GM12878 (cell line): ENCODE measurements around the gene NUCB1. TPM values are rescaled to one million over a fixed set of nuclear protein-coding genes. Genes with fewer than 3 reads are reported as not detected.

Experiments
- ATAC-seq: fragments of 200-7000 bp; cut with Tn5 transposase; 3 replicates; pipeline ENCODE4 v1.9.1; 2020; ENCODE audit warnings: mild to moderate bottlenecking, moderate library complexity
- BruUV-seq: library from RNA; stranded (reverse); fragments of 400-500 nt; replicated peaks from 2 replicates; lab custom pipeline; 2021; lab: Mats Ljungman, UMichigan
- CTCF ChIA-PET: fragments of 300-600 bp; sonication (Branson Sonifier 250); formaldehyde crosslinking; extraction: SDS; loops from one replicate; lab custom pipeline; 2021; ENCODE audit warnings: inconsistent platforms; lab: Yijun Ruan, JAX
- POLR2A ChIA-PET: fragments of 350-600 bp; formaldehyde crosslinking; extraction: SDS; loops from one replicate; lab custom pipeline; 2021; ENCODE audit warnings: inconsistent platforms; lab: Charles Lee
- RAD21 ChIA-PET: fragments of 300-600 bp; sonication (Branson Sonifier 250); formaldehyde crosslinking; loops from one replicate; lab custom pipeline; 2023; ENCODE audit warnings: antibody characterized with exemption; ENCODE audit not compliant: unreplicated experiment; lab: Charles Lee
- SMC1A ChIA-PET: fragments of 300-600 bp; sonication (Branson Sonifier 250); formaldehyde crosslinking; loops from one replicate; lab custom pipeline; 2023; ENCODE audit not compliant: unreplicated experiment, uncharacterized antibody; lab: Charles Lee
- DNase-seq: peaks from one replicate; pipeline ENCODE4 v3.0.0-alpha.2; 2011; ENCODE audit warnings: low read depth, low spot score
- FAIRE-seq: peaks from 3 replicates; lab custom pipeline; 2011; peaks lifted over from hg19 to GRCh38; lab: Jason Lieb, UNC
- H2AFZ ChIP-seq: 2 replicates; pipeline ENCODE4 v1.6.0; 2011; ENCODE audit warnings: low read depth, low read length, control low read depth; ENCODE audit not compliant: control insufficient read depth
- H3K27ac ChIP-seq: 2 replicates; pipeline ENCODE4 v1.5.1; 2011; ENCODE audit warnings: control low read depth; ENCODE audit not compliant: control insufficient read depth, insufficient read depth
- H3K27me3 ChIP-seq, 2 experiments: replicated peaks in 1 of 2; 2 replicates each; pipeline versions ENCODE4 v1.6.0 to v1.6.1; 2011; ENCODE audit warnings: low read length in 1 of 2; ENCODE audit not compliant: control insufficient read depth in 2 of 2, insufficient read depth in 2 of 2
- H3K36me3 ChIP-seq, 2 experiments: 2 replicates each; pipeline ENCODE4 v1.5.1; 2011; ENCODE audit warnings: low read length in 1 of 2; ENCODE audit not compliant: control insufficient read depth in 2 of 2, insufficient read depth in 2 of 2
- H3K4me1 ChIP-seq: 2 replicates; pipeline ENCODE4 v1.6.1; 2011; ENCODE audit warnings: mild to moderate bottlenecking, low read length, moderate library complexity, mixed read lengths; ENCODE audit not compliant: control insufficient read depth, insufficient read depth
- H3K4me2 ChIP-seq: 2 replicates; pipeline ENCODE4 v1.6.0; 2011; ENCODE audit warnings: control low read depth; ENCODE audit not compliant: control insufficient read depth, insufficient read depth
- H3K4me3 ChIP-seq: fragments of 200-600 bp; sonication (generic); 2 replicates; pipeline ENCODE4 v1.5.1; 2016
- H3K79me2 ChIP-seq: 2 replicates; pipeline ENCODE4 v1.6.0; 2011; ENCODE audit warnings: low read length; ENCODE audit not compliant: control insufficient read depth, insufficient read depth
- H3K9ac ChIP-seq: 2 replicates; pipeline ENCODE4 v1.8.0; 2011; ENCODE audit warnings: low read length, control low read depth, mixed read lengths; ENCODE audit not compliant: control insufficient read depth, insufficient read depth
- H3K9me3 ChIP-seq: replicated peaks from 3 replicates; pipeline ENCODE4 v1.5.1; 2011; ENCODE audit warnings: mild to moderate bottlenecking, low read length; ENCODE audit not compliant: control insufficient read depth, insufficient read depth
- H4K20me1 ChIP-seq: 2 replicates; pipeline ENCODE4 v1.6.0; 2011; ENCODE audit not compliant: control insufficient read depth, insufficient read depth
- BRCA1 ChIP-seq: IDR thresholded peaks from 2 replicates; pipeline ENCODE4 v1.6.1; 2011; ENCODE audit warnings: low read depth, low read length, improper control_type of control experiment
- EGR1 ChIP-seq, 2 experiments: IDR thresholded peaks; 1 replicate in 1 of 2; 2 replicates in 1 of 2; pipeline ENCODE4 v1.6.1; 2011 to 2012; ENCODE audit warnings: low read depth in 2 of 2, low read length in 2 of 2, borderline replicate concordance in 1 of 2, mild to moderate bottlenecking in 1 of 2, moderate library complexity in 1 of 2
- EZH2 ChIP-seq: IDR thresholded peaks from 2 replicates; pipeline ENCODE4 v1.6.1; 2012; ENCODE audit warnings: low read depth, mild to moderate bottlenecking, control low read depth, inconsistent platforms, low read length, borderline replicate concordance; ENCODE audit not compliant: control insufficient read depth
- MTA2 ChIP-seq: fragments of 450-650 bp; IDR thresholded peaks from 2 replicates; pipeline ENCODE4 v1.6.1; 2016; ENCODE audit warnings: low read depth, mild to moderate bottlenecking, moderate library complexity
- NFXL1 ChIP-seq: fragments of 450-650 bp; IDR thresholded peaks from 2 replicates; pipeline ENCODE4 v1.6.1; 2017; ENCODE audit warnings: antibody characterized with exemption, mild to moderate bottlenecking, borderline replicate concordance
- NFYB ChIP-seq: IDR thresholded peaks from 2 replicates; pipeline ENCODE4 v1.6.1; 2011; ENCODE audit warnings: low read depth, mild to moderate bottlenecking, low read length, improper control_type of control experiment, moderate library complexity; ENCODE audit not compliant: insufficient read depth
- NRF1 ChIP-seq: conservative IDR thresholded peaks from 2 replicates; pipeline ENCODE4 v1.6.1; 2011; ENCODE audit warnings: mild to moderate bottlenecking, low read depth, low read length, improper control_type of control experiment
- POLR2A ChIP-seq: IDR thresholded peaks from 2 replicates; pipeline ENCODE4 v1.6.1; 2011; ENCODE audit warnings: low read depth, mild to moderate bottlenecking, low read length
- RAD21 ChIP-seq: IDR thresholded peaks from 2 replicates; pipeline ENCODE4 v1.6.1; 2011; ENCODE audit warnings: mild to moderate bottlenecking, low read depth, low read length, moderate library complexity; ENCODE audit not compliant: insufficient read depth
- RELA ChIP-seq: fragments of 450-650 bp; IDR thresholded peaks from 2 replicates; pipeline ENCODE4 v1.8.0; 2014; ENCODE audit warnings: borderline replicate concordance; ENCODE audit not compliant: partially characterized antibody
- TAF1 ChIP-seq: IDR thresholded peaks from 2 replicates; pipeline ENCODE4 v1.6.1; 2011; ENCODE audit warnings: mild to moderate bottlenecking, low read depth, low read length, borderline replicate concordance
- TCF12 ChIP-seq: IDR thresholded peaks from 2 replicates; pipeline ENCODE4 v1.6.1; 2011; ENCODE audit warnings: low read depth, mild to moderate bottlenecking, low read length
- TCF3 ChIP-seq: IDR thresholded peaks from 2 replicates; pipeline ENCODE4 v1.6.1; 2012; ENCODE audit warnings: low read depth, mild to moderate bottlenecking, low read length, borderline replicate concordance; ENCODE audit not compliant: insufficient read depth
- ZNF592 ChIP-seq: fragments of 450-650 bp; IDR thresholded peaks from 2 replicates; pipeline ENCODE4 v1.6.1; 2017; ENCODE audit warnings: mild to moderate bottlenecking, moderate library complexity
- ZNF687 ChIP-seq: fragments of 450-650 bp; IDR thresholded peaks from 2 replicates; pipeline ENCODE4 v1.6.1; 2017; ENCODE audit warnings: mild to moderate bottlenecking, moderate library complexity
- WGBS: methylation state at CpG from one replicate; pipeline ENCODE4 v1.1.6; 2016; ENCODE audit warnings: low lambda C conversion rate; ENCODE audit not compliant: insufficient replicate concordance, insufficient coverage; ENCODE audit errors: missing lambda C conversion rate; 5-methylcytosine and 5-hydroxymethylcytosine counted together
- in situ Hi-C: fragments of 300-500 bp; cut with MboI; formaldehyde crosslinking; loops from 9 replicates; pipeline ENCODE4 v1.14.3; 2018; ENCODE audit warnings: mixed read lengths
- intact Hi-C: fragments of 100-400 bp; cut with micrococcal nuclease; formaldehyde crosslinking; loops from one replicate; pipeline ENCODE4 v1.14.2; 2022; ENCODE audit not compliant: unreplicated experiment
- polyA plus RNA-seq, 11 experiments: library from polyadenylated mRNA; depleted of rRNA in 4 of 11; unstranded in 6 of 11; stranded (reverse) in 5 of 11; fragments of >200 nt; fragmentation: Nextera tagmentation in 4 of 11; fragmentation: Illumina TruSeq in 1 of 11; extraction: Ambion mirVana in 4 of 11; extraction: Trizol in 1 of 11; gene quantifications; 1 replicate in 1 of 11; 2 replicates in 10 of 11; pipeline versions ENCODE4 v1.2.1 to v1.2.3, GENCODE V29; 2011 to 2016; ENCODE audit warnings: inconsistent platforms in 2 of 11, missing spikeins in 2 of 11, low read depth in 1 of 11
- total RNA-seq, 4 experiments: library from RNA; depleted of rRNA in 3 of 4; stranded (reverse); fragments of >200 nt in 3 of 4; fragmentation: Illumina TruSeq in 1 of 4; extraction: Trizol in 1 of 4; gene quantifications; 2 replicates each; pipeline versions ENCODE4 v1.2.1 to v1.2.3, GENCODE V29; 2013 to 2021

NUCB1 gene
- total and polyA plus RNA-seq, 10 of the 15 experiments (the other 5 are each of a cell fraction or from before 2014, with no cell fraction given): 1.8 to 112 (median 44.5) TPM

- RAD21 ChIA-PET: interaction anchor here (0.9 to 5.0 kb wide), 11 partner anchors 23 to 121 kb away, joined by 3 to 26 read pairs (median 8); partner anchors contain the start of genes FTL, GYS1, NUCB1 and RUVBL2
- SMC1A ChIA-PET: interaction anchor here (0.9 to 4.0 kb wide), 7 partner anchors 14 to 97 kb away, joined by 3 to 28 read pairs (median 12); partner anchors contain the start of genes FTL and NUCB1
- Histone ChIP-seq H3K4me1 (peaks cover 14% of the 10 kb centered on the region), H3K4me3 (peak overlapping the region; percentile 100), H3K36me3 (peaks cover 1 to 10% of the 10 kb centered on the region in 2 experiments; a peak in 2 of 4 replicates), H3K9me3 (peaks cover 2% of the 10 kb centered on the region; the same call in 2 of the 3 replicates), H3K79me2 (peaks cover 50% of the 10 kb centered on the region), H3K4me2 (peak overlapping the region; percentile 98), H3K27ac (peak overlapping the region; percentile 94), H4K20me1 (no peaks in the 10 kb centered on the region), H3K9ac (peak overlapping the region; percentile 99), H3K27me3 (no peaks in the 10 kb centered on the region), H2AFZ (no peak overlapping the region)
- WGBS: under 1% methylated on average over 14 of the region's 14 CpGs
- BruUV-seq: no TSS peak
- ATAC-seq: peak; percentile 57
- DNase-seq: peak; percentile 77
- CTCF ChIA-PET: interaction anchor here (1.2 to 3.6 kb wide), 7 partner anchors 27 to 120 kb away, joined by 3 to 22 read pairs (median 5); partner anchors contain the start of genes GYS1, NUCB1 and RUVBL2
- POLR2A ChIA-PET: interaction anchor here (0.6 to 6.7 kb wide), 18 partner anchors 13 to 1545 kb away, joined by 3 to 64 read pairs (median 6); partner anchors contain the start of genes BAX, FTL, GYS1 and HSD17B14
- intact Hi-C loops: no loop called here
- in situ Hi-C loops: no loop called here
- peak; percentile 31 for FAIRE-seq
- TF ChIP-seq NFXL1 (no peak), BRCA1 (peak; percentile 36; the same call in 1 of the 2 replicates), ZNF592 (no peak), NRF1 (no peak), NFYB (no peak), TCF12 (no peak), RAD21 (no peak), RELA (no peak), TAF1 (no peak), EGR1 (IDR thresholded peaks at IDR 0.05; ENCODE audit: borderline replicate concordance in 1 of 2, low read depth in 2 of 2, low read length in 2 of 2) (no peak), MTA2 (no peak), TCF3 (no peak), EZH2 (no peak), POLR2A (no peak; the same call in 1 of the 2 replicates), ZNF687 (peak; percentile 15; the same call in 1 of the 2 replicates)
Observed at GRCh38 chr19:48872884-48873475, 27.1 kb upstream of the NUCB1 start.
